T-helper 2 cell treated with Interferon-gamma antibody and Interleukin-4, amounts not matched to agents 5 μg/mL and 100 μg/mL, for 36 hours (primary cell): ENCODE measurements around the gene MYO7A.

ENCODE experiments used
- DNase-seq: peaks from one replicate; pipeline ENCODE4 v3.0.0; 2021; ENCODE audit warnings: low spot score
- H3K27ac Mint-ChIP-seq: one replicate; pipeline ENCODE4 v1.8.0; 2021; ENCODE audit warnings: mild to moderate bottlenecking, mixed read lengths
- H3K27me3 Mint-ChIP-seq: one replicate; pipeline ENCODE4 v1.8.0; 2021; ENCODE audit warnings: low read depth, mixed read lengths
- H3K36me3 Mint-ChIP-seq: one replicate; pipeline ENCODE4 v1.8.0; 2021; ENCODE audit warnings: low read depth, mixed read lengths
- H3K4me1 Mint-ChIP-seq: one replicate; pipeline ENCODE4 v1.8.0; 2021; ENCODE audit warnings: low read depth, mixed read lengths
- H3K4me3 Mint-ChIP-seq: one replicate; pipeline ENCODE4 v1.8.0; 2022; ENCODE audit warnings: mild to moderate bottlenecking, moderate library complexity, mixed read lengths
- H3K9me3 Mint-ChIP-seq: one replicate; pipeline ENCODE4 v1.8.0; 2021; ENCODE audit warnings: mixed read lengths

MYO7A gene

DNA sequence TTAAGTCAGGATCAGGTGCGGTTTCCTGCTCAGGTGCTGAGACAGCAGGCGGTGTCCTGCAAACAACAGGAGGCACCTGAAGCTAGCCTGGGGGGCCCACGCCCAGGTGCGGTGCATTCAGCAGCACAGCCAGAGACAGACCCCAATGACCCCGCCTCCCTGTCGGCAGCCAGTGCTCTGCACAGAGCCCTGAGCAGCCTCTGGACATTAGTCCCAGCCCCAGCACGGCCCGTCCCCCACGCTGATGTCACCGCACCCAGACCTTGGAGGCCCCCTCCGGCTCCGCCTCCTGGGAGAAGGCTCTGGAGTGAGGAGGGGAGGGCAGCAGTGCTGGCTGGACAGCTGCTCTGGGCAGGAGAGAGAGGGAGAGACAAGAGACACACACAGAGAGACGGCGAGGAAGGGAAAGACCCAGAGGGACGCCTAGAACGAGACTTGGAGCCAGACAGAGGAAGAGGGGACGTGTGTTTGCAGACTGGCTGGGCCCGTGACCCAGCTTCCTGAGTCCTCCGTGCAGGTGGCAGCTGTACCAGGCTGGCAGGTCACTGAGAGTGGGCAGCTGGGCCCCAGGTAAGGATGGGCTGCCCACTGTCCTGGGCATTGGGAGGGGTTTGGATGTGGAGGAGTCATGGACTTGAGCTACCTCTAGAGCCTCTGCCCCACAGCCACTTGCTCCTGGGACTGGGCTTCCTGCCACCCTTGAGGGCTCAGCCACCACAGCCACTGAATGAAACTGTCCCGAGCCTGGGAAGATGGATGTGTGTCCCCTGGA is at the start of gene MYO7A:
Gene MYO7A, plus strand, starts transcription at position 327 of the 772 bp plus-strand sequence. CDS start 2,389 bp downstream, outside the sequence.
- Mint-ChIP-seq H3K27ac (no peak within 1 kb of the TSS), H3K4me3 (peak within 1 kb of the TSS; percentile 70), H3K9me3 (no peaks in the 10 kb centered on the region), H3K36me3 (no peaks in the 10 kb centered on the region), H3K4me1 (peaks cover 8% of the 10 kb centered on the region), H3K27me3 (peaks cover 5% of the 10 kb centered on the region)
- no peak for DNase-seq

- Mint-ChIP-seq H3K36me3 (no peaks in the 10 kb centered on the region), H3K4me3 (no peak overlapping the region), H3K9me3 (peaks cover 8% of the 10 kb centered on the region), H3K27me3 (peaks cover 9% of the 10 kb centered on the region), H3K27ac (no peak overlapping the region), H3K4me1 (peaks cover 9% of the 10 kb centered on the region)
- DNase-seq: no peak
Measured at GRCh38 chr11:77079666-77080065, 48.4 kb upstream of the MYO7A start.

- Mint-ChIP-seq H3K27ac (no peak overlapping the region), H3K36me3 (no peaks in the 10 kb centered on the region), H3K9me3 (peaks cover 8% of the 10 kb centered on the region), H3K4me3 (no peak overlapping the region), H3K4me1 (peaks cover 9% of the 10 kb centered on the region), H3K27me3 (peaks cover 9% of the 10 kb centered on the region)
- no peak for DNase-seq
Measured at GRCh38 chr11:77080643-77081210, 47.3 kb upstream of the MYO7A start.

DNA sequence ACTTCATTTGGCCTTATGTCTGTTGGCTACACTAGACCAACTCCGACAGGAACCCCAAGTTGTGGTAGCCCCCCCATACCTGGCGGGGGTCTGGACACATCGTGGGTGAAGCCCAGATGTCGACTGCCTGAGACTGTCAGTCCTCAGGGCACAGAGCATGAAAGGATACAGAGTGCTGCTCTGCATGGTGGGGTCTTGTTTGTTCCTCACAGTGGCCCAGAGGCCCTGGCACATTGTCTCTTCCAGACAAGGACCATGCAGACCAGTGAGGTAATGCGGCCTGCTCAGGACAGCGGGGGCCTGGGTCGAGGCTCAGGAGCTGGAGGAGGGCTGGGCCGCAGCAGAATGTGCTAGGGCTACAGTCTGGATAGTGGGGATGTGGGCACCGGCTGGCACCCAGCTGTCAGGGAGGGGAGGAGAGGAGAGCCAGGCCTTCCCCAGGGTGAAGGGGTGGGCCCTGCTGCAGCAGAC is 46.6 kb upstream of the MYO7A start:
- Mint-ChIP-seq H3K27me3 (peaks cover 9% of the 10 kb centered on the region), H3K9me3 (peaks cover 8% of the 10 kb centered on the region), H3K4me3 (no peak overlapping the region), H3K4me1 (peaks cover 9% of the 10 kb centered on the region), H3K27ac (no peak overlapping the region), H3K36me3 (no peaks in the 10 kb centered on the region)
- no peak for DNase-seq

- Mint-ChIP-seq H3K27ac (peak overlapping the region; percentile 95), H3K4me1 (peaks cover 9% of the 10 kb centered on the region), H3K4me3 (peak overlapping the region; percentile 78), H3K27me3 (peaks cover 9% of the 10 kb centered on the region), H3K9me3 (peaks cover 8% of the 10 kb centered on the region), H3K36me3 (no peaks in the 10 kb centered on the region)
- DNase-seq: no peak
Measured at GRCh38 chr11:77081976-77082836, 45.8 kb upstream of the MYO7A start.

- peaks cover 7% of the 10 kb centered on the region for H3K27me3 Mint-ChIP-seq
- peak; percentile 39 for DNase-seq
- H3K4me3 Mint-ChIP-seq: peak overlapping the region; percentile 78
- peaks cover 8% of the 10 kb centered on the region for H3K9me3 Mint-ChIP-seq
- peaks cover 9% of the 10 kb centered on the region for H3K4me1 Mint-ChIP-seq
- H3K27ac Mint-ChIP-seq: peak overlapping the region; percentile 95
- no peaks in the 10 kb centered on the region for H3K36me3 Mint-ChIP-seq
Measured at GRCh38 chr11:77082838-77083565, 45.0 kb upstream of the MYO7A start.

GRCh38 chr11:77083566-77084245 is 44.3 kb upstream of the MYO7A start:
- H3K4me1 Mint-ChIP-seq: peaks cover 9% of the 10 kb centered on the region
- peak overlapping the region; percentile 95 for H3K27ac Mint-ChIP-seq
- no peak for DNase-seq
- H3K4me3 Mint-ChIP-seq: no peak overlapping the region
- no peaks in the 10 kb centered on the region for H3K36me3 Mint-ChIP-seq
- peaks cover 1% of the 10 kb centered on the region for H3K27me3 Mint-ChIP-seq
- peaks cover 5% of the 10 kb centered on the region for H3K9me3 Mint-ChIP-seq

- Mint-ChIP-seq H3K27me3 (no peaks in the 10 kb centered on the region), H3K36me3 (no peaks in the 10 kb centered on the region), H3K4me3 (no peak overlapping the region), H3K9me3 (no peaks in the 10 kb centered on the region), H3K27ac (no peak overlapping the region), H3K4me1 (peaks cover 9% of the 10 kb centered on the region)
- no peak for DNase-seq
Measured at GRCh38 chr11:77084581-77085191, 43.4 kb upstream of the MYO7A start.

- Mint-ChIP-seq H3K27me3 (no peaks in the 10 kb centered on the region), H3K36me3 (no peaks in the 10 kb centered on the region), H3K4me3 (no peak overlapping the region), H3K4me1 (peaks cover 9% of the 10 kb centered on the region), H3K9me3 (no peaks in the 10 kb centered on the region), H3K27ac (no peak overlapping the region)
- DNase-seq: no peak
Measured at GRCh38 chr11:77085652-77086051, 42.4 kb upstream of the MYO7A start.

DNA sequence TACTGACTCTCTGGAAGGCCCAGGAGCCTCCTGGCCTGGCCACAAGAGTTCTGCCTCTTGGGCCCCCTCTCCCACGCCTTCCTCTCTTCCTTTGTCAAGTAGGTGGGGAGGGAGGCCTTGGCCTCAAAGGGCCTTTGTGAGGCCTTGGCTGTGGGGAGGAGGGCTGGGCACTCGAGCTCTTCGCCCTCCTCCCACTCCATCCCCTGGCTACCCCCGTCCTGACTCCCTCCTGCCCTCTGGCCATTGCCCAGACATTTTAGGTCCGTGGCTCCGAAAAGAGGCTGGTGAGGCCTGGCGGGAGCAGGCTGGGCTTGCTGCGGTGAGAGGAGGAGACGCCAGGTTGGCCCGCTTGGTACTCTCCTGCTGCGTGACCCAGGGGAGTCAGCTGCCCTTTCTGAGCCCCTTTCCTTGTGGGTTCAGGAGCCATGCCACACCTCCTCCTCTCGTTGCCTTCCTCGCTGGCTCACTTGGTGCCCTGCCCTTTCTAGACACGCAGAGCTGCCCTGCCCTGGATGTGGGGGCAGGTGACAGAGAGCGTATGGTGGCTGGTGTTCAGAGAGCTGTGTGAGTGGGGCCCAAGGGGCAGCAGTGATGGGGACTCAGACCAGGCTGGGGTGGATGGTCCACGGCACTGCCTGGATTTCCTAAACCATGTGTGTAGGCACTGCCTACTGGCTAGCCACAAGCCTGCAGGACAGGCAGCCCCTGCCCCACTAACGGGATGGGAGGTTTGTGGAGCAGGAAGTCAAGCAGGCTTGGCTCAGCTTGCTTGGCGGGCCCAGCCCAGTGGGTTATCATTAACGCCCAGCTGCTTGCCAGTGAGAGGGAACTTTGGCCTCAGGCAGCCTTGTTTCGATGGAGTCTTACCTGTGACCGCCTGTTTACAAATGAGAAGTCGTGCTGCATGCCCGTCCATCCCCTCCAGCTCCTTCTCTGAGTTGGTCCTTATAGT is 41.2 kb upstream of the MYO7A start:
- H3K9me3 Mint-ChIP-seq: no peaks in the 10 kb centered on the region
- H3K27ac Mint-ChIP-seq: no peak overlapping the region
- no peak overlapping the region for H3K4me3 Mint-ChIP-seq
- no peaks in the 10 kb centered on the region for H3K36me3 Mint-ChIP-seq
- no peaks in the 10 kb centered on the region for H3K27me3 Mint-ChIP-seq
- H3K4me1 Mint-ChIP-seq: peaks cover 14% of the 10 kb centered on the region
- DNase-seq: no peak

- Mint-ChIP-seq H3K9me3 (no peaks in the 10 kb centered on the region), H3K27ac (no peak overlapping the region), H3K4me3 (no peak overlapping the region), H3K4me1 (peaks cover 6% of the 10 kb centered on the region), H3K36me3 (no peaks in the 10 kb centered on the region), H3K27me3 (no peaks in the 10 kb centered on the region)
- DNase-seq: no peak
Measured at GRCh38 chr11:77087723-77088225, 40.3 kb upstream of the MYO7A start.
